Omental fat pad (tissue), 4 donors: ENCODE data around the gene FOCAD. TPM values are rescaled to one million over a fixed set of nuclear protein-coding genes. Genes with fewer than 3 reads are reported as not detected.
"Not testable (repeated sequence)": the region's sequence is repeated elsewhere in the genome, so short reads cannot be mapped to it uniquely, and the experiment has no call there.

Experiments
- ATAC-seq: fragments of 150-250 bp; one replicate; pipeline ENCODE4 v1.9.1; 2016; ENCODE audit warnings: mild to moderate bottlenecking, moderate library complexity; ENCODE audit not compliant: low FRiP score
- DNase-seq: peaks from one replicate; pipeline ENCODE4 v3.0.0-alpha.2; 2019; ENCODE audit warnings: low spot score
- total RNA-seq, 4 donors: library from RNA; depleted of rRNA; stranded (reverse); fragments of >200 nt; gene quantifications; one replicate each; pipeline ENCODE4 v1.1.0, GENCODE V29; 2016
- TF ChIP-seq, protein P1 (sequence below), 3 donors: fragments of 450-650 bp; IDR thresholded peaks; one replicate each; pipeline ENCODE4 v1.5.1; 2016 to 2017; ENCODE audit warnings: antibody characterized with exemption in 3 of 3, mild to moderate bottlenecking in 3 of 3, moderate library complexity in 2 of 3

The FOCAD gene
- total RNA-seq, 4 donors from 2014 or later = 19.1 to 57.4 (median 30.9) TPM

DNA sequence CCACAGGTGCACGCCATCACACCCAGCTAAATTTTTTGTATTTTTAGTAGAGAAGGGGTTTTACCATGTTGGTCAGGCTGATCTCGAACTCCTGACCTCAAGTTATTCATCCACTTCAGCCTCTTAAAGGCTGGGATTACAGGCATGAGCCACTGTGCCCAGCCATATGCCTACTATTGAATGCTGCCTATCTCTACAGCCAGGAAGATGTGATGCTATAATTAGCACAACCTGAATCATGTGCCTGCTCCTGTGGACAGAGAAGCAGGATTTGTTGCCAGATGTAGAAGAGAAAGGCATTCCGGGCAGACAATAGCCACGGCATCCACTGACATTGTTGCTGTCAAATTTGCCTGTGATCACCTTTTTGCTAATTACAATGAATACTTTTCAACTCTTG is 37.4 kb upstream of the FOCAD start:
- ATAC-seq = no peak
- DNase-seq = no peak
- TF ChIP-seq, protein P1, sequence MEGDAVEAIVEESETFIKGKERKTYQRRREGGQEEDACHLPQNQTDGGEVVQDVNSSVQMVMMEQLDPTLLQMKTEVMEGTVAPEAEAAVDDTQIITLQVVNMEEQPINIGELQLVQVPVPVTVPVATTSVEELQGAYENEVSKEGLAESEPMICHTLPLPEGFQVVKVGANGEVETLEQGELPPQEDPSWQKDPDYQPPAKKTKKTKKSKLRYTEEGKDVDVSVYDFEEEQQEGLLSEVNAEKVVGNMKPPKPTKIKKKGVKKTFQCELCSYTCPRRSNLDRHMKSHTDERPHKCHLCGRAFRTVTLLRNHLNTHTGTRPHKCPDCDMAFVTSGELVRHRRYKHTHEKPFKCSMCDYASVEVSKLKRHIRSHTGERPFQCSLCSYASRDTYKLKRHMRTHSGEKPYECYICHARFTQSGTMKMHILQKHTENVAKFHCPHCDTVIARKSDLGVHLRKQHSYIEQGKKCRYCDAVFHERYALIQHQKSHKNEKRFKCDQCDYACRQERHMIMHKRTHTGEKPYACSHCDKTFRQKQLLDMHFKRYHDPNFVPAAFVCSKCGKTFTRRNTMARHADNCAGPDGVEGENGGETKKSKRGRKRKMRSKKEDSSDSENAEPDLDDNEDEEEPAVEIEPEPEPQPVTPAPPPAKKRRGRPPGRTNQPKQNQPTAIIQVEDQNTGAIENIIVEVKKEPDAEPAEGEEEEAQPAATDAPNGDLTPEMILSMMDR (IDR thresholded peaks at IDR 0.05) = no peak

DNA sequence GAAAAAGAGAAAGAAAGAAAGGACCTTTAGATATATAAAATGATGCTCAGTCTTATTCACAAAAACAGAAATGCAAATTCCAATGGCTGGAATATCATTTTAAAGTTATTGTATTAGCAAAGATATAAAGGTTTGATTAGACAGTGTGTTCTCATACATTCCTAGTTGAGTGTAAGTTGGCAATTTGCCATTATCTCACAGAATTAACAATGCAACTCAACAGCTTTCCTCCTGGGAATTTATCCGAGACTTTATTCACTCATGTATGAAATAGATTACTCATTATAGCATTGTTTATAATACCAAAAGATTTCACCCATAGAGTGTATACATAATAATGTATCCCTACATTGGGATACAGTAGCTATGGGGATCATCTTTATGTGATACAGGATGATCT is 34.7 kb upstream of the FOCAD start:
- ATAC-seq = no peak
- DNase-seq = no peak
- TF ChIP-seq, protein P1 (IDR thresholded peaks at IDR 0.05) = no peak

DNA sequence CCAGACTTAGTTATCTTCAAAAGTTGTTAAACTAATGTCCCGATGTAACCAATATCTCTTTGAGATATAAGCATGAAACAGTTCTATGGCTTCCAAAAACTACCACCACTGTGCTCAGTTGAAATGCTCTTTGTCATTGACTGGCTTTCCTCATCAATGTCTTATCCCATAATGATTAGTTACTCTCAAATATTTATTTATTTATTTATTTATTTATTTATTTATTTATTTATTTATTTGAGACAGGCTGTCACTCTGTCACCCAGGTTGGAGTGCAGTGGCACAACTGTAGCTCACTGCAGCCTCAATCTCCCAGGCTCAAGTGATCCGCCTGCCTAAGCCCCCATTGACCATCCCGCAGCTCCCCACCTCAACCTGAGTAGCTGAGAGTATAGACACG is 33.7 kb upstream of the FOCAD start:
- ATAC-seq = no peak
- TF ChIP-seq, protein P1 (IDR thresholded peaks at IDR 0.05) = no peak

DNA sequence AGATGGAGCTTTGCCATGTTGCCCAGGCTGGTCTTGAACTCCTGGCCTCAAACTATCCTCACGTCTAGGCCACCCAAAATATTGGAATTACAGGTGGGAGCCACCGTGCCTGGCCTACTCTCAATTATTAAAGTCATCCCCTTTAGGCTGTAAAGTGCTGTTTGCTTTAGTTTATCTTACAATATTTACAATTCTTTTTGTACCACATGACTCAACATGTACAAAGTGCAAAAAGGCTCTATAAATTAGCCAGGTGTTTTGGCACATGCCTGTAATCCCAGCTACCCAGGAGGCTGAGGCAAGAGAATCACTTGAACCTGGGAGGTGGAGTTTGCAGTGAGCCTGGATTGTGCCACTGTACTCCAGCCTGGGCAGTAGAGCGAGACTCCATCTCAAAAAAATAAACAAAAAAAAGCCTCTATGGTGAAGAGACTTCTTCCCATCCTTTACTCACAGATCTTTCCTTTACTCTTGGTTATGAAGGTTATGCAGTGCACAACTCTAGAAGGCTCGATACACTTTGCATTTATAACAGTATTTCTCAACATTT is 33.2 kb upstream of the FOCAD start:
- DNase-seq = no peak
- TF ChIP-seq, protein P1 (IDR thresholded peaks at IDR 0.05) = no peak
- no peak for ATAC-seq

More for the DNA sequence above, 33.7 kb upstream of the FOCAD start:
- DNase-seq = no peak

DNA sequence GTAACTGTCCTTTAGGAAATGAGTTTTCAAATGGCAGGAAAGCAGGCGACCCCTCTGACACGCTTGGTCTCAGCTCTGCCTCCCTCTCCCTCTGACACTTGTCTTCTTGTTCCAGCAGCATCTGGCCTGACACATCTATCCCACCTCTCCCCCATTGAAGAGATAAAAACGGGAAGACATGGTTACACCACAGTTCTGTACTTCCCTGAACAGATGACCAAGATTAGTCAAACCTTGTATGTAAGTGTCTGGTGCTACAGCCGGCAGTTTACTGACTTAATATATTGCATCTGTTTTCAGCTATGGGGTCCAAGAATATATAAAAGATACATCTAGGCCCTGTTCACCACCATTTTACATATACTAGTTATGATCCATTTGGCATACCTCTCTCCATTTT is 32.1 kb upstream of the FOCAD start:
- DNase-seq (no peak), ATAC-seq (no peak)
- TF ChIP-seq, protein P1 (IDR thresholded peaks at IDR 0.05) = no peak

DNA sequence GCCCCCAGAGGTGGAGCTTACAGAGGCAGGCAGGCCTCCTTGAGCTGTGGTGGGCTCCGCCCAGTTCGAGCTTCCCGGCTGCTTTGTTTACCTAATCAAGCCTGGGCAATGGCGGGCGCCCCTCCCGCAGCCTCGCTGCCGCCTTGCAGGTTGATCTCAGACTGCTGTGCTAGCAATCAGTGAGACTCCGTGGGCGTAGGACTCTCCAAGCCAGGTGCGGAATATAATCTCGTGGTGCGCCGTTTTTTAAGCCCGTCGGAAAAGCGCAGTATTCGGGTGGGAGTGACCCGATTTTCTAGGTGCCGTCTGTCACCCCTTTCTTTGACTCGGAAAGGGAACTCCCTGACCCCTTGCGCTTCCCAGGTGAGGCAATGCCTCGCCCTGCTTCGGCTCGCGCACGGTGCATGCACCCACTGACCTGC is 25.8 kb upstream of the FOCAD start:
- not testable (repeated sequence) for DNase-seq, ATAC-seq

DNA sequence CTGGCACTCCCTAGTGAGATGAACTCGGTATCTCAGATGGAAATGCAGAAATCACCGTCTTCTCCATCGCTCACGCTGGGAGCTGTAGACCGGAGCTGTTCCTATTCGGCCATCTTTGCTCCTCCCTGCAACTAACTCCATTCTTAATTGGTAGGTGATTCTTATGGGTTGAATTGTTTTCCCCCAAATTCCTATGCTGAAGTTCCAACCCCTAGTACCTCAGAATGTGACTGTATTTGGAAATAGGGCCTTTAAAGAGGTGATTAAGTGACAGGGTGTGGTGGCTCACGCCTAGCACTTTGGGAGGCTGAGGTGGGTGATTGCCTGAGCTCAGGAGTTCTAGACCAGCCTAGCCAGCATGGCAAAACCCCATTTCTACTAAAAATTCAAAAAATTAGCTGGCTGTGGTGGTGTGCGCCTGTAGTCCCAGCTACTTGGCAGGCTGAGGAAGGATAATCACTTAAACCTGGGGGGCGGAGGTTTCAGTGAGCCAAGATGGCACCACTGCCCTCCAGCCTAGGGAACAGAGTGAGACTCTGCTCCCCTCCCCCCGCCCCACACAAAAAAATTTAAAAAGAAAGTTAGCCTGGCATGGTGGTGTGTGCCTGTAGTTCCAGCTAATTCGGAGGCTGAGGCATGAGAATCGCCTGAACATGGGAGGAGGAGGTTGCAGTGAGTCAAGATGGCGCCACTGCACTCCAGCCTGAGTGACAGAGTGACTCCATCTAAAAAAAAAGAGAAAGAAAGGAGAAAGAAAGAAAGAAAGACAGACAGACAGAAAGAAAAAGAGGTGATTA is 25.2 kb upstream of the FOCAD start:
- no peak for ATAC-seq

More for the DNA sequence above, 25.2 kb upstream of the FOCAD start:
- TF ChIP-seq, protein P1 (IDR thresholded peaks at IDR 0.05) = no peak
- DNase-seq = no peak
